K562 (cell line): ENCODE measurements around the gene MAEL. TPM values are rescaled to one million over a fixed set of nuclear protein-coding genes. Genes with fewer than 3 reads are reported as not detected.

Source experiments
- ATAC-seq: fragments of 200-7000 bp; cut with Tn5 transposase; 3 replicates; pipeline ENCODE4 v1.9.1; 2020; ENCODE audit warnings: moderate library complexity
- BruUV-seq: library from RNA; stranded (reverse); fragments of 400-500 nt; replicated peaks from 2 replicates; lab custom pipeline; 2021; lab: Mats Ljungman, UMichigan
- CTCF ChIA-PET: fragments of 300-600 bp; formaldehyde crosslinking; extraction: SDS; loops from one replicate; lab custom pipeline; 2021; ENCODE audit warnings: low intra/inter-chr PET ratio; lab: Yijun Ruan, JAX
- POLR2A ChIA-PET: fragments of 300-600, 350-650 bp; sonication (Branson Sonifier 250); formaldehyde crosslinking; extraction: SDS; loops from one replicate; lab custom pipeline; 2021; ENCODE audit warnings: antibody characterized with exemption, inconsistent platforms; lab: Yijun Ruan, JAX
- DNase-seq, 4 experiments: peaks; one replicate each; pipeline versions ENCODE4 v3.0.0 to v3.0.0-alpha.2; 2011 to 2018; ENCODE audit warnings: low spot score in 3 of 4, mixed read lengths in 3 of 4; ENCODE audit errors: extremely low read depth in 1 of 4
- FAIRE-seq: peaks from 2 replicates; lab custom pipeline; 2011; peaks lifted over from hg19 to GRCh38; lab: Jason Lieb, UNC
- H2AFZ ChIP-seq: 2 replicates; pipeline ENCODE4 v1.6.0; 2011; ENCODE audit warnings: low read depth, low read length, control low read depth, inconsistent platforms
- H3K27ac ChIP-seq: fragments of 200-600 bp; 3 replicates; pipeline ENCODE4 v1.8.0; 2011; ENCODE audit warnings: low read depth, mild to moderate bottlenecking, control low read depth, inconsistent platforms, low read length, moderate library complexity, mixed read lengths; ENCODE audit errors: extremely low read depth
- H3K27me3 ChIP-seq, 2 experiments: fragments of 300-600 bp in 1 of 2; 2 replicates in 1 of 2; 3 replicates in 1 of 2; pipeline versions ENCODE4 v1.6.0 to v1.8.0; 2011; ENCODE audit warnings: inconsistent platforms in 2 of 2, low read length in 2 of 2, mild to moderate bottlenecking in 1 of 2, mixed read lengths in 1 of 2, moderate library complexity in 1 of 2; ENCODE audit not compliant: control insufficient read depth in 2 of 2, insufficient read depth in 2 of 2
- H3K36me3 ChIP-seq: fragments of 300-600 bp; 3 replicates; pipeline ENCODE4 v1.8.0; 2011; ENCODE audit warnings: mild to moderate bottlenecking, low read length, inconsistent platforms; ENCODE audit not compliant: control insufficient read depth, insufficient read depth
- H3K4me1 ChIP-seq, 2 experiments: fragments of 200-600 bp in 1 of 2; replicated peaks in 1 of 2; 2 replicates in 1 of 2; 3 replicates in 1 of 2; pipeline versions ENCODE4 v1.5.1 to v1.8.0; 2011; ENCODE audit warnings: inconsistent platforms in 2 of 2, low read length in 2 of 2, mild to moderate bottlenecking in 1 of 2, mixed read lengths in 1 of 2, moderate library complexity in 1 of 2; ENCODE audit not compliant: control insufficient read depth in 2 of 2, insufficient read depth in 2 of 2
- H3K4me2 ChIP-seq: 2 replicates; pipeline ENCODE4 v1.6.1; 2011; ENCODE audit warnings: low read length, control low read depth, inconsistent platforms, mixed read lengths; ENCODE audit not compliant: insufficient read depth
- H3K4me3 ChIP-seq: fragments of 200-600 bp; sonication (generic), shearing (Covaris generic); 2 replicates; pipeline ENCODE4 v1.5.1; 2016; ENCODE audit warnings: control low read depth, inconsistent platforms
- H3K79me2 ChIP-seq: fragments of 200-600 bp; 3 replicates; pipeline ENCODE4 v1.8.0; 2011; ENCODE audit warnings: low read length, inconsistent platforms; ENCODE audit not compliant: control insufficient read depth, insufficient read depth
- H3K9ac ChIP-seq, 2 experiments: 2 replicates each; pipeline versions ENCODE4 v1.6.0 to v1.6.1; 2011; ENCODE audit warnings: low read depth in 2 of 2, low read length in 2 of 2, control low read depth in 1 of 2, inconsistent platforms in 1 of 2, mild to moderate bottlenecking in 1 of 2, mixed read lengths in 1 of 2; ENCODE audit not compliant: insufficient read depth in 1 of 2
- H3K9me1 ChIP-seq: one replicate; pipeline ENCODE4 v1.6.0; 2011; ENCODE audit warnings: inconsistent platforms, mild to moderate bottlenecking, low read length, moderate library complexity; ENCODE audit not compliant: control insufficient read depth, insufficient read depth
- H3K9me3 ChIP-seq: replicated peaks from 2 replicates; pipeline ENCODE4 v1.5.1; 2011; ENCODE audit warnings: low read depth, low read length, inconsistent platforms; ENCODE audit not compliant: control insufficient read depth, insufficient read depth
- H4K20me1 ChIP-seq: replicated peaks from 2 replicates; pipeline ENCODE4 v1.6.1; 2011; ENCODE audit warnings: low read length, inconsistent platforms, mixed read lengths; ENCODE audit not compliant: control insufficient read depth, insufficient read depth
- ATF7 ChIP-seq: fragments of 450-650 bp; IDR thresholded peaks from 2 replicates; pipeline ENCODE4 v1.7.1; 2014; ENCODE audit warnings: mild to moderate bottlenecking, moderate library complexity
- CREB1 ChIP-seq, 2 experiments: sonication (generic) in 1 of 2; formaldehyde crosslinking in 1 of 2; IDR thresholded peaks; 2 replicates each; pipeline versions ENCODE4 v1.6.1 to v1.8.0; 2012 to 2022; ENCODE audit warnings: inconsistent platforms in 1 of 2, mild to moderate bottlenecking in 1 of 2, missing genetic modification reagents in 1 of 2, moderate library complexity in 1 of 2
- E2F1 ChIP-seq: sonication (generic); formaldehyde crosslinking; IDR thresholded peaks from 2 replicates; pipeline ENCODE4 v1.8.1; 2023; ENCODE audit warnings: mild to moderate bottlenecking, missing genetic modification reagents, moderate library complexity
- ETV1 ChIP-seq: fragments of 450-650 bp; conservative IDR thresholded peaks from 2 replicates; pipeline ENCODE4 v1.6.1; 2016; ENCODE audit warnings: missing genetic modification characterization, control low read depth, low read depth, missing compliant biosample characterization
- HDGF ChIP-seq: fragments of 450-650 bp; IDR thresholded peaks from 2 replicates; pipeline ENCODE4 v1.6.1; 2016
- ID3 ChIP-seq, 2 experiments: fragments of 250-450 bp in 1 of 2; fragments of 450-650 bp in 1 of 2; sonication (Bioruptor Pico) in 1 of 2; IDR thresholded peaks; 2 replicates each; pipeline versions ENCODE4 v1.6.1 to v1.8.0; 2016 to 2021; ENCODE audit warnings: mild to moderate bottlenecking in 2 of 2, moderate library complexity in 2 of 2, missing compliant biosample characterization in 1 of 2, missing genetic modification characterization in 1 of 2
- JUND ChIP-seq, 2 experiments: IDR thresholded peaks; 2 replicates in 1 of 2; 3 replicates in 1 of 2; pipeline ENCODE4 v1.6.1; 2011; ENCODE audit warnings: borderline replicate concordance in 2 of 2, low read depth in 2 of 2, low read length in 2 of 2, improper control_type of control experiment in 1 of 2, missing biosample characterization in 1 of 2, missing genetic modification characterization in 1 of 2, missing genetic modification reagents in 1 of 2
- KAT8 ChIP-seq: fragments of 450-650 bp; IDR thresholded peaks from 2 replicates; pipeline ENCODE4 v1.6.1; 2016; ENCODE audit warnings: low read depth, mild to moderate bottlenecking
- NR2F6 ChIP-seq: fragments of 450-650 bp; formaldehyde crosslinking; IDR thresholded peaks from 2 replicates; pipeline ENCODE4 v1.4.0; 2020; ENCODE audit warnings: mild to moderate bottlenecking
- RCOR1 ChIP-seq, 2 experiments: IDR thresholded peaks; 2 replicates each; pipeline ENCODE4 v1.6.1; 2012; ENCODE audit warnings: low read depth in 2 of 2, low read length in 2 of 2, borderline replicate concordance in 1 of 2, improper control_type of control experiment in 1 of 2
- TAF1 ChIP-seq: IDR thresholded peaks from 2 replicates; pipeline ENCODE4 v1.6.1; 2011; ENCODE audit warnings: mild to moderate bottlenecking, low read length, moderate library complexity; ENCODE audit not compliant: insufficient read depth, control insufficient read depth, severe bottlenecking; ENCODE audit errors: extremely low read depth
- ZNF316 ChIP-seq: fragments of 450-650 bp; IDR thresholded peaks from 2 replicates; pipeline ENCODE4 v1.6.1; 2016
- WGBS: fragments of 100-300 bp; shearing (Covaris generic); methylation state at CpG from one replicate; pipeline ENCODE4 v1.1.6; 2016; ENCODE audit warnings: low coverage, mixed read lengths; ENCODE audit not compliant: insufficient coverage; ENCODE audit errors: missing lambda C conversion rate; 5-methylcytosine and 5-hydroxymethylcytosine counted together
- in situ Hi-C: fragments of 300-500 bp; cut with MboI; formaldehyde crosslinking; loops from 4 replicates; pipeline ENCODE4 v1.15.0; 2018; ENCODE audit warnings: inconsistent platforms, mixed read lengths
- intact Hi-C: fragments of 100-400 bp; cut with micrococcal nuclease; formaldehyde crosslinking; loops from 2 replicates; pipeline ENCODE4 v1.14.2; 2022
- polyA plus RNA-seq, 8 experiments: library from polyadenylated mRNA; depleted of rRNA in 4 of 8; stranded (reverse) in 5 of 8; unstranded in 3 of 8; fragments of >200 nt; fragmentation: Nextera tagmentation in 2 of 8; fragmentation: Illumina TruSeq in 1 of 8; extraction: Ambion mirVana in 2 of 8; extraction: Trizol in 1 of 8; gene quantifications; 2 replicates each; pipeline versions ENCODE4 v1.2.1 to v1.2.3, GENCODE V29; 2011 to 2014; ENCODE audit warnings: inconsistent platforms in 1 of 8, missing spikeins in 1 of 8
- total RNA-seq, 7 experiments: library from RNA; depleted of rRNA in 6 of 7; stranded (reverse); fragments of >200 nt in 6 of 7; fragmentation: Illumina TruSeq in 2 of 7; extraction: Trizol in 2 of 7; gene quantifications; 2 replicates each; pipeline versions ENCODE4 v1.2.1 to v1.2.3, GENCODE V29; 2011 to 2021; ENCODE audit warnings: low replicate concordance in 1 of 7
- TF ChIP-seq, protein P1 (sequence below): fragments of 200-800 bp; sonication (Bioruptor generic); IDR thresholded peaks from 2 replicates; pipeline ENCODE4 v1.6.1; 2016; ENCODE audit warnings: missing genetic modification characterization, missing compliant biosample characterization

The MAEL gene
- total and polyA plus RNA-seq, 9 of the 15 experiments (the other 6 are each of a cell fraction or from before 2014, with no cell fraction given), result 0.11 to 1.9 (median 0.75) TPM

GRCh38 chr1:167043752-167044488 lies 54.8 kb downstream of the MAEL start:
- H3K4me2 ChIP-seq, result peak overlapping the region; percentile 79
- DNase-seq, result peak; percentile 70 to 84 (median 78)
- in situ Hi-C loops (no loop called here), intact Hi-C loops (no loop called here)
- H4K20me1 ChIP-seq, result no peaks in the 10 kb centered on the region
- ChIA-PET POLR2A (interaction anchor here (0.5 to 1.5 kb wide), 8 partner anchors 9 to 330 kb away, joined by 3 to 5 read pairs (median 4); partner anchors contain the start of gene TADA1), CTCF (no interaction called here)
- H3K27me3 ChIP-seq, result peaks cover 0 to 5% of the 10 kb centered on the region in 2 experiments; a peak in 1 of 5 replicates
- 7% methylated on average over 21 of the region's 21 CpGs for WGBS
- peak; percentile 100 for ATAC-seq
- H3K4me1 ChIP-seq, result peaks cover 0 to 6% of the 10 kb centered on the region in 2 experiments; a peak in 2 of 5 replicates
- no peaks in the 10 kb centered on the region for H3K79me2 ChIP-seq
- no peaks in the 10 kb centered on the region for H3K36me3 ChIP-seq
- H2AFZ ChIP-seq, result peak overlapping the region; percentile 93
- peak overlapping the region; percentile 26 for H3K4me3 ChIP-seq
- H3K9me3 ChIP-seq, result no peaks in the 10 kb centered on the region
- FAIRE-seq, result peak; percentile 74
- peak overlapping the region; percentile 19 to 77 for H3K9ac ChIP-seq
- no peaks in the 10 kb centered on the region for H3K9me1 ChIP-seq
- no peak overlapping the region for H3K27ac ChIP-seq
- no TSS peak for BruUV-seq
- TF ChIP-seq HDGF, result no peak
- TF ChIP-seq ID3 (CRISPR knock-in tag; IDR thresholded peaks at IDR 0.05), result no peak
- TF ChIP-seq ID3 (tag; IDR thresholded peaks at IDR 0.05), result no peak
- TF ChIP-seq JUND (IDR thresholded peaks at IDR 0.05; ENCODE audit: borderline replicate concordance, low read depth, low read length), result peak; percentile 92
- peak; percentile 96; the same call in 2 of the 3 replicates for TF ChIP-seq JUND (tag; IDR thresholded peaks at IDR 0.05; ENCODE audit: borderline replicate concordance, low read depth, low read length)
- TF ChIP-seq RCOR1 (IDR thresholded peaks at IDR 0.05; ENCODE audit: borderline replicate concordance in 1 of 2, low read depth in 2 of 2, low read length in 2 of 2), result peak in 1 of 2 experiments; percentile 23; a peak in 1 of 4 replicates
- peak; percentile 97 for TF ChIP-seq ATF7
- TF ChIP-seq KAT8, result no peak
- TF ChIP-seq, protein P1, sequence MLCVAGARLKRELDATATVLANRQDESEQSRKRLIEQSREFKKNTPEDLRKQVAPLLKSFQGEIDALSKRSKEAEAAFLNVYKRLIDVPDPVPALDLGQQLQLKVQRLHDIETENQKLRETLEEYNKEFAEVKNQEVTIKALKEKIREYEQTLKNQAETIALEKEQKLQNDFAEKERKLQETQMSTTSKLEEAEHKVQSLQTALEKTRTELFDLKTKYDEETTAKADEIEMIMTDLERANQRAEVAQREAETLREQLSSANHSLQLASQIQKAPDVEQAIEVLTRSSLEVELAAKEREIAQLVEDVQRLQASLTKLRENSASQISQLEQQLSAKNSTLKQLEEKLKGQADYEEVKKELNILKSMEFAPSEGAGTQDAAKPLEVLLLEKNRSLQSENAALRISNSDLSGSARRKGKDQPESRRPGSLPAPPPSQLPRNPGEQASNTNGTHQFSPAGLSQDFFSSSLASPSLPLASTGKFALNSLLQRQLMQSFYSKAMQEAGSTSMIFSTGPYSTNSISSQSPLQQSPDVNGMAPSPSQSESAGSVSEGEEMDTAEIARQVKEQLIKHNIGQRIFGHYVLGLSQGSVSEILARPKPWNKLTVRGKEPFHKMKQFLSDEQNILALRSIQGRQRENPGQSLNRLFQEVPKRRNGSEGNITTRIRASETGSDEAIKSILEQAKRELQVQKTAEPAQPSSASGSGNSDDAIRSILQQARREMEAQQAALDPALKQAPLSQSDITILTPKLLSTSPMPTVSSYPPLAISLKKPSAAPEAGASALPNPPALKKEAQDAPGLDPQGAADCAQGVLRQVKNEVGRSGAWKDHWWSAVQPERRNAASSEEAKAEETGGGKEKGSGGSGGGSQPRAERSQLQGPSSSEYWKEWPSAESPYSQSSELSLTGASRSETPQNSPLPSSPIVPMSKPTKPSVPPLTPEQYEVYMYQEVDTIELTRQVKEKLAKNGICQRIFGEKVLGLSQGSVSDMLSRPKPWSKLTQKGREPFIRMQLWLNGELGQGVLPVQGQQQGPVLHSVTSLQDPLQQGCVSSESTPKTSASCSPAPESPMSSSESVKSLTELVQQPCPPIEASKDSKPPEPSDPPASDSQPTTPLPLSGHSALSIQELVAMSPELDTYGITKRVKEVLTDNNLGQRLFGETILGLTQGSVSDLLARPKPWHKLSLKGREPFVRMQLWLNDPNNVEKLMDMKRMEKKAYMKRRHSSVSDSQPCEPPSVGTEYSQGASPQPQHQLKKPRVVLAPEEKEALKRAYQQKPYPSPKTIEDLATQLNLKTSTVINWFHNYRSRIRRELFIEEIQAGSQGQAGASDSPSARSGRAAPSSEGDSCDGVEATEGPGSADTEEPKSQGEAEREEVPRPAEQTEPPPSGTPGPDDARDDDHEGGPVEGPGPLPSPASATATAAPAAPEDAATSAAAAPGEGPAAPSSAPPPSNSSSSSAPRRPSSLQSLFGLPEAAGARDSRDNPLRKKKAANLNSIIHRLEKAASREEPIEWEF (CRISPR knock-in tag), result no peak
- peak; percentile 72 for TF ChIP-seq CREB1 (IDR thresholded peaks at IDR 0.05)
- TF ChIP-seq CREB1 (CRISPR knock-in tag; IDR thresholded peaks at IDR 0.05), result 0 out of 2 replicates have a peak, but pooled peaks have one; percentile 60
- no peak for TF ChIP-seq NR2F6
- TF ChIP-seq ETV1, result peak; percentile 33; the same call in 1 of the 2 replicates
- TF ChIP-seq TAF1, result no peak
- TF ChIP-seq E2F1 (CRISPR knock-in tag), result peak; percentile 71; the same call in 1 of the 2 replicates
- no peak for TF ChIP-seq ZNF316
